ENCODE results near the gene KLF13.

KLF13 gene

GRCh38 chr15:31316135-31316795 lies 10.4 kb upstream of the KLF13 start:
- no peak for DNase-seq (ENCODE audit: low read depth in 2 of 2)

GRCh38 chr15:31317017-31317416 lies 9.6 kb upstream of the KLF13 start:
- no peak for DNase-seq (ENCODE audit: low read depth in 2 of 2)

GRCh38 chr15:31317421-31318327 lies 9.0 kb upstream of the KLF13 start:
- DNase-seq (ENCODE audit: low read depth in 2 of 2): no peak

GRCh38 chr15:31318429-31318828 lies 8.2 kb upstream of the KLF13 start:
- no peak for DNase-seq (ENCODE audit: low read depth in 2 of 2)

- DNase-seq (ENCODE audit: low read depth in 2 of 2): no peak
Measured at GRCh38 chr15:31320022-31320421, 6.6 kb upstream of the KLF13 start.

GRCh38 chr15:31321418-31321817 lies 5.2 kb upstream of the KLF13 start:
- no peak for DNase-seq (ENCODE audit: low read depth in 2 of 2)

GRCh38 chr15:31322504-31322903 lies 4.1 kb upstream of the KLF13 start:
- no peak for DNase-seq (ENCODE audit: low read depth in 2 of 2)

- no peak for DNase-seq (ENCODE audit: low read depth in 2 of 2)
Measured at GRCh38 chr15:31323627-31324026, 3.0 kb upstream of the KLF13 start.

GRCh38 chr15:31324186-31324585 lies 2.4 kb upstream of the KLF13 start:
- no peak for DNase-seq (ENCODE audit: low read depth in 2 of 2)

GRCh38 chr15:31324806-31325594 lies 1.6 kb upstream of the KLF13 start:
- DNase-seq (ENCODE audit: low read depth in 2 of 2): no peak

- DNase-seq (ENCODE audit: low read depth in 2 of 2): peak; percentile 40 to 50
Measured at GRCh38 chr15:31325595-31326155, 960 bp upstream of the KLF13 start.

- DNase-seq (ENCODE audit: low read depth in 2 of 2): peak; percentile 55 to 61
Measured at GRCh38 chr15:31326875-31327668, 437 bp downstream of the KLF13 start.

GRCh38 chr15:31327669-31328427 lies 1.2 kb downstream of the KLF13 start:
- peak; percentile 49 to 67 for DNase-seq (ENCODE audit: low read depth in 2 of 2)

- DNase-seq (ENCODE audit: low read depth in 2 of 2): peak in 1 of 2 donors; percentile 55
Measured at GRCh38 chr15:31328428-31328968, 1.9 kb downstream of the KLF13 start.

GRCh38 chr15:31328969-31329639 lies 2.5 kb downstream of the KLF13 start:
- DNase-seq (ENCODE audit: low read depth in 2 of 2): no peak

- DNase-seq (ENCODE audit: low read depth in 2 of 2): no peak
Measured at GRCh38 chr15:31329640-31330010, 3.0 kb downstream of the KLF13 start.

GRCh38 chr15:31330111-31330785 lies 3.6 kb downstream of the KLF13 start:
- DNase-seq (ENCODE audit: low read depth in 2 of 2): no peak

- DNase-seq (ENCODE audit: low read depth in 2 of 2): no peak
Measured at GRCh38 chr15:31330836-31331235, 4.2 kb downstream of the KLF13 start.

- DNase-seq (ENCODE audit: low read depth in 2 of 2): no peak
Measured at GRCh38 chr15:31331389-31331788, 4.8 kb downstream of the KLF13 start.

Measured in stimulated activated CD8-positive, alpha-beta memory T cell treated with anti-CD3 and anti-CD28 coated beads, Interleukin-2, amount 100 ng/mL, for 1 hour (primary cell).